Measurements from ENCODE around the gene ABCC2. TPM values are rescaled to one million over a fixed set of nuclear protein-coding genes. Genes with fewer than 3 reads are reported as not detected.
"Not testable (repeated sequence)": the region's sequence is repeated elsewhere in the genome, so short reads cannot be mapped to it uniquely, and the experiment has no call there.

The ABCC2 gene
- total RNA-seq, 2 donors from 2014 or later, result 0.64 to 0.89 TPM

- intact Hi-C loops (cut with DNase I, micrococcal nuclease), result no loop called here
- DNase-seq (no peak), ATAC-seq (peak; percentile 57)
Observed at GRCh38 chr10:99872367-99873162, 90.1 kb downstream of the ABCC2 start.

- DNase-seq (no peak), ATAC-seq (peak; percentile 15)
- intact Hi-C loops (cut with DNase I, micrococcal nuclease), result no loop called here
Observed at GRCh38 chr10:99873846-99874245, 91.4 kb downstream of the ABCC2 start.

- intact Hi-C loops (cut with DNase I, micrococcal nuclease), result no loop called here
- ATAC-seq (peak; percentile 16), DNase-seq (no peak)
Observed at GRCh38 chr10:99874341-99875085, 92.1 kb downstream of the ABCC2 start.

DNA sequence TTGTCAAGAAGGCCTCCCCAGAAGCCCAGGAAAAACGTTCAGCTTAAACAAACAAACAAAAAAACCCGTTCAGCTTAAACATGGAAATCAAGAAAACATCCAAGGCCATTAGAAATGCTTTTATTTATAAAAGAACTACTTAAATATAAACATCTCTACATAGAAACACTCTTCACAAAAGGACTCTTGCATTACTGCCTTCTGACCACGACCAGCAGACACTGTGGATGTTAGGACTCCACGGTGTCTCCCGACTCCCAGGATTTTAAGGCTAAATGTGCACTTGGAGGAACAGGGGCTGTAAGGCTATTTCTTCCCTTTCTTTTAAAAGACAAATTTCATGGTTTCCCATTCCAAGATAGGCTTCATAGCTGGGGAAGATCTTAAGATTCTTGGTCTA lies 93.0 kb downstream of the ABCC2 start:
- ATAC-seq, result no peak
- intact Hi-C loops (cut with DNase I, micrococcal nuclease), result no loop called here
- no peak for DNase-seq

- DNase-seq, result no peak
- intact Hi-C loops (cut with DNase I, micrococcal nuclease), result no loop called here
- ATAC-seq, result no peak
Observed at GRCh38 chr10:99880080-99880835, 97.8 kb downstream of the ABCC2 start.

GRCh38 chr10:99881371-99881770 lies 98.9 kb downstream of the ABCC2 start:
- intact Hi-C loops (cut with DNase I, micrococcal nuclease), result no loop called here
- DNase-seq, result no peak

DNA sequence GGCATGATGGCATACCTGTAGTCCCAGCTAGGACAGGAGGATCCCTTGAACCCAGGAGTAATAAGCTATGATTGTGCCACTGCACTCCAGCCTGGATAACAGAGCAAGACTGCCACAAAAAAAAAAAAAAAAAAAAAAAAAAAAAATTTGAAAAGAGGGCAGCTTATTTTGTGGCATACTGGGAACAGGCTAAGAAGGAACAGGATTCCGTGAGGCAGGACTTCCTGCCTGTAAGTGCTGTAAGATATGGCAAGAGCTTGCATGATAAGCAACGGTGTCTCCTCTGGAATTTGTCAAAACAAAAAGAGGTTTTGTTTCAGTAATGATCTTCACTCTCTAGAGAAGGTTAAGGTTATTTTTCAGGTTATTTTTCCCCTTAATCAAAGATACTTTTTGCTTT lies 101.1 kb downstream of the ABCC2 start:
- intact Hi-C loops (cut with DNase I, micrococcal nuclease), result no loop called here
- no peak for ATAC-seq

More at GRCh38 chr10:99881371-99881770, 98.9 kb downstream of the ABCC2 start:
- ATAC-seq, result no peak

GRCh38 chr10:99888622-99889021 lies 106.2 kb downstream of the ABCC2 start:
- intact Hi-C loops (cut with DNase I, micrococcal nuclease), result no loop called here
- DNase-seq (no peak), ATAC-seq (no peak)

More for the DNA sequence above, 101.1 kb downstream of the ABCC2 start:
- DNase-seq, result no peak

GRCh38 chr10:99894613-99895012 lies 112.2 kb downstream of the ABCC2 start:
- DNase-seq (no peak), ATAC-seq (no peak)
- intact Hi-C loops (cut with DNase I, micrococcal nuclease), result no loop called here

DNA sequence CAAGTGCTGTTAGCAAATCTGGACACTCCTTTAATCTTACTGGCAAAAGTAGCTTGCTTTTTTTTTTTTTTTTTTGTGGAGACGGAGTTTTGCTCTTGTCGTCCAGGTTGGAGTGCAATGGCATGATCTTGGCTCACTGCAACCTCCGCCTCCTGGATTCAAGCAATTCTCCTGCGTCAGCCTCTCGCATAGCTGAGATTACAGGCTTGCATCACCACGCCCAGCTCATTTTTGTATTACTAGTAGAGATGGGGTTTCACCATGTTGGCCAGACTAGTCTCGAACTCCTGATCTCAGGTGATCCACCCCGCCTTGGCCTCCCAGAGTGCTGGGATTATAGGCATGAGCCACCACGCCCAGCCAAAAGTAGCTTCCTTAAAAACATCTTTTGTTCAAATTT lies 112.6 kb downstream of the ABCC2 start:
- DNase-seq; ATAC-seq; intact Hi-C loops (cut with DNase I, micrococcal nuclease): not testable (repeated sequence)

- no peak for ATAC-seq
- DNase-seq, result no peak
- intact Hi-C loops (cut with DNase I, micrococcal nuclease), result no loop called here
Observed at GRCh38 chr10:99895867-99896266, 113.4 kb downstream of the ABCC2 start.

Other genes with a start within 250 kb of the ABCC2 start
- gene NKX2-3, start 249.7 kb upstream of the ABCC2 start, total RNA-seq, result 10 to 100 TPM in 1 of 2 donors, 1 to 10 TPM in 1; 3.4 to 11.7 TPM
- 10 to 100 TPM; 28.8 to 35.7 TPM for gene SLC25A28, start 162.2 kb upstream of the ABCC2 start, total RNA-seq
- 10 to 100 TPM; 20.2 to 21.5 TPM for gene ENTPD7, start 123.1 kb upstream of the ABCC2 start, total RNA-seq
- gene COX15, start 50.5 kb upstream of the ABCC2 start, total RNA-seq, result 10 to 100 TPM; 41.4 to 43.5 TPM
- 10 to 100 TPM; 10.1 to 13.7 TPM for gene CUTC, start 50.4 kb upstream of the ABCC2 start, total RNA-seq
- gene DNMBP, start 227.3 kb downstream of the ABCC2 start, total RNA-seq, result 10 to 100 TPM; 43.6 to 53.4 TPM